HCT116 (cell line): ENCODE data around the gene SMIM44. TPM values are rescaled to one million over a fixed set of nuclear protein-coding genes. Genes with fewer than 3 reads are reported as not detected.

ENCODE experiments used
- ATAC-seq: fragments of 200-7000 bp; cut with Tn5 transposase; 2 replicates; pipeline ENCODE4 v1.9.1; 2020; ENCODE audit warnings: mild to moderate bottlenecking, moderate library complexity
- BruUV-seq: library from RNA; stranded (reverse); fragments of 400-500 nt; replicated peaks from 2 replicates; lab custom pipeline; 2021; lab: Mats Ljungman, UMichigan
- CTCF ChIA-PET: fragments of 300-600 bp; sonication (Branson Sonifier 250); formaldehyde crosslinking; loops from one replicate; lab custom pipeline; 2021; ENCODE audit warnings: antibody characterized with exemption; lab: Charles Lee
- POLR2A ChIA-PET: fragments of 300-600, 350-600 bp; sonication (Branson Sonifier 250); formaldehyde crosslinking; loops from one replicate; lab custom pipeline; 2021; ENCODE audit warnings: antibody characterized with exemption; lab: Charles Lee
- RAD21 ChIA-PET, 2 experiments: fragments of 300-600 bp; sonication (Branson Sonifier 250); formaldehyde crosslinking; loops; one replicate each; lab custom pipeline; 2023; ENCODE audit warnings: low total read pairs in 2 of 2; ENCODE audit not compliant: uncharacterized antibody in 2 of 2, unreplicated experiment in 2 of 2, low non-redundant PET in 1 of 2; lab: Charles Lee
- DNase-seq: peaks from one replicate; pipeline ENCODE4 v3.0.0-alpha.2; 2010; ENCODE audit warnings: low read depth, low spot score
- H2AFZ ChIP-seq: fragments of 200-600 bp; shearing (Covaris generic), sonication (generic); 2 replicates; pipeline ENCODE4 v1.6.1; 2017; ENCODE audit warnings: low read depth, mixed run types, mixed read lengths, antibody characterized with exemption, low read length; ENCODE audit not compliant: poor library complexity, severe bottlenecking
- H3K27ac ChIP-seq: 2 replicates; pipeline ENCODE4 v1.5.1; 2012; ENCODE audit warnings: low read depth, low read length
- H3K27me3 ChIP-seq: fragments of 200-600 bp; sonication (generic); 2 replicates; pipeline ENCODE4 v1.6.1; 2016; ENCODE audit warnings: mixed run types, low read length, mixed read lengths; ENCODE audit not compliant: insufficient read depth
- H3K36me3 ChIP-seq, 2 experiments: fragments of 200-500 bp in 1 of 2; fragments of 200-600 bp in 1 of 2; sonication (Bioruptor generic) in 1 of 2; sonication (generic) in 1 of 2; 2 replicates each; pipeline versions ENCODE4 v1.5.1 to v1.6.1; 2014 to 2016; ENCODE audit warnings: low read length in 2 of 2, inconsistent platforms in 1 of 2, mixed read lengths in 1 of 2, mixed run types in 1 of 2; ENCODE audit not compliant: insufficient read depth in 2 of 2, control insufficient read depth in 1 of 2
- H3K4me1 ChIP-seq, 2 experiments: fragments of 200-600 bp in 1 of 2; sonication (generic) in 1 of 2; 2 replicates each; pipeline versions ENCODE4 v1.5.1 to v1.6.1; 2012 to 2017; ENCODE audit warnings: low read length in 2 of 2, inconsistent platforms in 1 of 2, mild to moderate bottlenecking in 1 of 2, mixed read lengths in 1 of 2, mixed run types in 1 of 2, moderate library complexity in 1 of 2; ENCODE audit not compliant: insufficient read depth in 2 of 2, control insufficient read depth in 1 of 2
- H3K4me2 ChIP-seq: fragments of 200-600 bp; sonication (generic); 2 replicates; pipeline ENCODE4 v1.6.1; 2017; ENCODE audit warnings: mixed run types, low read length, mixed read lengths
- H3K4me3 ChIP-seq, 2 experiments: fragments of 200-600 bp in 1 of 2; sonication (generic) in 1 of 2; replicated peaks in 1 of 2; 2 replicates each; pipeline ENCODE4 v1.5.1; 2011 to 2016; ENCODE audit warnings: low read length in 2 of 2, control low read depth in 1 of 2, low read depth in 1 of 2, mild to moderate bottlenecking in 1 of 2, mixed read lengths in 1 of 2, mixed run types in 1 of 2
- H3K79me2 ChIP-seq: fragments of 200-600 bp; sonication (generic); 2 replicates; pipeline ENCODE4 v1.6.1; 2017; ENCODE audit warnings: mild to moderate bottlenecking, mixed run types, low read length, moderate library complexity, mixed read lengths; ENCODE audit not compliant: insufficient read depth
- H3K9ac ChIP-seq: fragments of 200-600 bp; sonication (generic); 2 replicates; pipeline ENCODE4 v1.6.1; 2016; ENCODE audit warnings: low read length, mixed read lengths
- H3K9me2 ChIP-seq: fragments of 200-600 bp; sonication (generic), shearing (Covaris generic); 2 replicates; pipeline ENCODE4 v1.6.1; 2017; ENCODE audit warnings: mixed run types, mild to moderate bottlenecking, moderate library complexity; ENCODE audit not compliant: insufficient read depth
- H3K9me3 ChIP-seq, 2 experiments: fragments of 200-500 bp in 1 of 2; fragments of 200-600 bp in 1 of 2; sonication (Bioruptor generic) in 1 of 2; sonication (generic) in 1 of 2; 2 replicates each; pipeline ENCODE4 v1.6.1; 2014 to 2017; ENCODE audit warnings: low read length in 2 of 2, mixed read lengths in 2 of 2, inconsistent platforms in 1 of 2, low read depth in 1 of 2, mild to moderate bottlenecking in 1 of 2, mixed run types in 1 of 2, moderate library complexity in 1 of 2; ENCODE audit not compliant: control insufficient read depth in 1 of 2, insufficient read depth in 1 of 2
- H4K20me1 ChIP-seq: fragments of 200-600 bp; sonication (generic), shearing (Covaris generic); 2 replicates; pipeline ENCODE4 v1.6.1; 2017; ENCODE audit warnings: mixed run types, mild to moderate bottlenecking, moderate library complexity; ENCODE audit not compliant: insufficient read depth
- ATF3 ChIP-seq: IDR thresholded peaks from 2 replicates; pipeline ENCODE4 v1.6.1; 2012
- CBX3 ChIP-seq: IDR thresholded peaks from 2 replicates; pipeline ENCODE4 v1.6.1; 2012; ENCODE audit warnings: low read depth
- CTCF ChIP-seq, 3 experiments: fragments of 200-600 bp in 1 of 3; sonication (generic) in 1 of 3; IDR thresholded peaks in 2 of 3; conservative IDR thresholded peaks in 1 of 3; 2 replicates each; pipeline ENCODE4 v1.5.1; 2012 to 2017; ENCODE audit warnings: low read depth in 2 of 3, low read length in 2 of 3, antibody characterized with exemption in 1 of 3, borderline replicate concordance in 1 of 3, control low read depth in 1 of 3, mild to moderate bottlenecking in 1 of 3, mixed read lengths in 1 of 3, mixed run types in 1 of 3, moderate library complexity in 1 of 3; ENCODE audit not compliant: insufficient read depth in 1 of 3
- EGR1 ChIP-seq: IDR thresholded peaks from 2 replicates; pipeline ENCODE4 v1.6.1; 2012; ENCODE audit warnings: low read depth
- ELF1 ChIP-seq: IDR thresholded peaks from 2 replicates; pipeline ENCODE4 v1.6.1; 2012; ENCODE audit warnings: low read depth, borderline replicate concordance
- EZH2phosphoT487 ChIP-seq: fragments of 200-600 bp; IDR thresholded peaks from 2 replicates; pipeline ENCODE4 v1.6.1; 2018; ENCODE audit warnings: antibody characterized with exemption, borderline replicate concordance
- FOSL1 ChIP-seq: IDR thresholded peaks from 2 replicates; pipeline ENCODE4 v1.6.1; 2012; ENCODE audit warnings: low read depth
- POLR2A ChIP-seq: IDR thresholded peaks from 2 replicates; pipeline ENCODE4 v1.7.0; 2011; ENCODE audit warnings: borderline replicate concordance; ENCODE audit not compliant: insufficient read depth, insufficient read length; ENCODE audit errors: extremely low read depth
- POLR2AphosphoS5 ChIP-seq: IDR thresholded peaks from 2 replicates; pipeline ENCODE4 v1.6.1; 2011; ENCODE audit warnings: mild to moderate bottlenecking, low read depth, low read length, moderate library complexity
- SIN3A ChIP-seq: IDR thresholded peaks from 2 replicates; pipeline ENCODE4 v1.6.1; 2012; ENCODE audit warnings: low read depth
- SP1 ChIP-seq: IDR thresholded peaks from 2 replicates; pipeline ENCODE4 v1.6.1; 2012; ENCODE audit warnings: low read depth
- SRF ChIP-seq: IDR thresholded peaks from 2 replicates; pipeline ENCODE4 v1.6.1; 2012; ENCODE audit warnings: low read depth
- TCF7L2 ChIP-seq: IDR thresholded peaks from 2 replicates; pipeline ENCODE4 v1.7.0; 2011; ENCODE audit warnings: borderline replicate concordance, inconsistent platforms; ENCODE audit not compliant: insufficient read depth, insufficient read length; ENCODE audit errors: extremely low read depth
- YY1 ChIP-seq: IDR thresholded peaks from 2 replicates; pipeline ENCODE4 v1.6.1; 2011; ENCODE audit warnings: low read length, low read depth, moderate library complexity, mild to moderate bottlenecking; ENCODE audit not compliant: insufficient replicate concordance; ENCODE audit errors: extremely low read depth
- intact Hi-C: fragments of 100-400 bp; cut with micrococcal nuclease; formaldehyde crosslinking; loops from 2 replicates; pipeline ENCODE4 v1.10.0; 2022
- total RNA-seq: library from RNA; stranded (reverse); gene quantifications from one replicate; pipeline ENCODE4 v1.2.1, GENCODE V29; 2021; ENCODE audit not compliant: unreplicated experiment

SMIM44 gene
- total RNA-seq, 1 experiment from 2014 or later: not detected

- TF ChIP-seq ATF3 (no peak), ELF1 (no peak), POLR2A (no peak), YY1 (no peak)
These were observed 14.7 kb upstream of the SMIM44 start (continued) for GRCh38 chr19:3497757-3498520.

GRCh38 chr19:3496392-3497273 is 13.4 kb upstream of the SMIM44 start:
- RAD21 ChIA-PET: no interaction called here
- no peak overlapping the region for H3K27ac ChIP-seq
- no peak overlapping the region for H3K4me3 ChIP-seq
- H4K20me1 ChIP-seq: no peaks in the 10 kb centered on the region
- H3K9ac ChIP-seq: no peak overlapping the region
- no TSS peak for BruUV-seq
- no peaks in the 10 kb centered on the region for H3K9me2 ChIP-seq
- H3K9me3 ChIP-seq: no peaks in the 10 kb centered on the region
- POLR2A ChIA-PET: no interaction called here
- no peak overlapping the region for H3K4me2 ChIP-seq
- DNase-seq (no peak), ATAC-seq (no peak)
- H3K27me3 ChIP-seq: no peaks in the 10 kb centered on the region
- CTCF ChIA-PET: no interaction called here
- no peak overlapping the region for H2AFZ ChIP-seq
- peaks cover 10 to 16% of the 10 kb centered on the region in 2 experiments; a peak in 3 of 4 replicates for H3K4me1 ChIP-seq
- H3K36me3 ChIP-seq: peaks cover 2 to 22% of the 10 kb centered on the region in 2 experiments; a peak in 3 of 4 replicates
- peaks cover 38% of the 10 kb centered on the region for H3K79me2 ChIP-seq
- intact Hi-C loops: no loop called here
- TF ChIP-seq EZH2phosphoT487 (no peak), CTCF (IDR thresholded peaks at IDR 0.05 in 2 of 3, conservative IDR thresholded peaks at IDR 0.05 in 1 of 3; ENCODE audit: borderline replicate concordance in 1 of 3, insufficient read depth in 1 of 3, low read depth in 2 of 3, low read length in 2 of 3) (no peak), EGR1 (no peak), FOSL1 (no peak), TCF7L2 (no peak), SIN3A (no peak), CBX3 (no peak), SP1 (no peak), POLR2AphosphoS5 (no peak), SRF (no peak), YY1 (no peak)
